GM12872 (cell line): ENCODE measurements around the gene NKG7.
A peak's percentile ranks its signal among the peaks of the same experiment; 100 is the strongest.

ENCODE experiments used
- CTCF ChIP-seq: IDR thresholded peaks from 3 replicates; pipeline ENCODE4 v1.5.1; 2011; ENCODE audit warnings: low read depth, mild to moderate bottlenecking, low read length, moderate library complexity; ENCODE audit not compliant: insufficient read depth

Gene NKG7

GRCh38 chr19:51351266-51351990 is 21.0 kb downstream of the NKG7 start:
- no peak for TF ChIP-seq CTCF

- no peak for TF ChIP-seq CTCF
These were observed 25.1 kb downstream of the NKG7 start for GRCh38 chr19:51347209-51347928.

GRCh38 chr19:51346742-51347141 is 25.7 kb downstream of the NKG7 start:
- 0 out of 3 replicates have a peak, but pooled peaks have one; percentile 12 for TF ChIP-seq CTCF

GRCh38 chr19:51345076-51345620 is 27.3 kb downstream of the NKG7 start:
- no peak for TF ChIP-seq CTCF

- no peak for TF ChIP-seq CTCF
These were observed 29.6 kb downstream of the NKG7 start for GRCh38 chr19:51342631-51343569.

GRCh38 chr19:51341976-51342580 is 30.4 kb downstream of the NKG7 start, which contains the start of gene VSIG10L:
Gene VSIG10L (minus strand): TSS chr19:51342139. CDS start chr19:51342124, 15 bp downstream.
- TF ChIP-seq CTCF = no peak
